ENCODE measurements around the gene CLEC16A.

Gene CLEC16A

DNA sequence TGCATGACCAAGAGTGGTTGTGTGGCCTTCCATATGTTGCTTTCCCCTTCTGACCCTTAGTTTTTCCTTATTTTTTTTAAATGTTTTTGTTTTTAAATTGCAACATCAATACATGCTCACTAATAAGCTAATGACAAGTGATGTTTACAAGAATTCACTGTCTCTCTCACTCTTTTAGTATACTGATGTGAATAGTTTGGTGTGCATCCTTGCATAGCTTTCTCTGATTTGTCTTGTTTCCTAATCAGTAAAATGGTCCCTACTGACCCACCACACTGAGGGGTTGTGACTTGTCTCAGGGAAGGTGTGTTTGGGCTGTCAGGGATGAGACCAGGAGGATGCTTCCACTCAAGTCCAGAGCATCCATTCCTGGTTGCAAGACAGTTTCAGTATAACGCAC is 41.4 kb upstream of the CLEC16A start:
- Histone ChIP-seq H3K27ac (ENCODE audit: low read depth, low read length) (no peak overlapping the region), H2BK5ac (ENCODE audit: low read length) (no peak overlapping the region), H3K18ac (ENCODE audit: low read length) (no peak overlapping the region), H3K4me1 (ENCODE audit: control insufficient read depth, low read depth, low read length) (no peaks in the 10 kb centered on the region), H3K79me1 (ENCODE audit: low read length) (no peaks in the 10 kb centered on the region), H3K4me3 (ENCODE audit: low read length) (no peak overlapping the region), H3K27me3 (ENCODE audit: insufficient read depth, low read length, poor library complexity) (no peaks in the 10 kb centered on the region), H2AK5ac (ENCODE audit: low read length) (no peak overlapping the region), H4K5ac (ENCODE audit: low read length) (no peak overlapping the region), H3K36me3 (ENCODE audit: control insufficient read depth, insufficient read depth, low read length) (no peaks in the 10 kb centered on the region), H3K4ac (ENCODE audit: low read depth, low read length) (no peak overlapping the region), H2BK120ac (ENCODE audit: low read depth, low read length) (no peak overlapping the region), H3K9ac (ENCODE audit: low read length) (no peak overlapping the region), H3K4me2 (ENCODE audit: low read length) (no peak overlapping the region), H2BK15ac (replicated peaks; ENCODE audit: low read depth) (no peak overlapping the region), H3K56ac (ENCODE audit: low read length) (no peak overlapping the region), H3K23ac (ENCODE audit: low read length) (no peak overlapping the region), H3K79me2 (ENCODE audit: control insufficient read depth, insufficient read depth, low read length) (no peaks in the 10 kb centered on the region), H4K8ac (ENCODE audit: low read depth, low read length) (no peak overlapping the region)
- no CpG with 5 or more reads among the region's 1 CpG for WGBS (ENCODE audit: extremely low coverage, insufficient coverage, low lambda C conversion rate)
- DNase-seq, result no peak

- Histone ChIP-seq H3K23ac (ENCODE audit: low read length) (no peak overlapping the region), H3K27ac (ENCODE audit: low read depth, low read length) (no peak overlapping the region), H3K27me3 (ENCODE audit: insufficient read depth, low read length, poor library complexity) (no peaks in the 10 kb centered on the region), H3K4me2 (ENCODE audit: low read length) (no peak overlapping the region), H3K36me3 (ENCODE audit: control insufficient read depth, insufficient read depth, low read length) (no peaks in the 10 kb centered on the region), H2BK15ac (replicated peaks; ENCODE audit: low read depth) (no peak overlapping the region), H3K79me2 (ENCODE audit: control insufficient read depth, insufficient read depth, low read length) (no peaks in the 10 kb centered on the region), H3K4ac (ENCODE audit: low read depth, low read length) (no peak overlapping the region), H2BK120ac (ENCODE audit: low read depth, low read length) (no peak overlapping the region), H3K4me1 (ENCODE audit: control insufficient read depth, low read depth, low read length) (no peaks in the 10 kb centered on the region), H4K5ac (ENCODE audit: low read length) (no peak overlapping the region), H3K79me1 (ENCODE audit: low read length) (no peaks in the 10 kb centered on the region), H3K9ac (ENCODE audit: low read length) (no peak overlapping the region), H3K18ac (ENCODE audit: low read length) (no peak overlapping the region), H3K4me3 (ENCODE audit: low read length) (no peak overlapping the region), H2AK5ac (ENCODE audit: low read length) (no peak overlapping the region), H2BK5ac (ENCODE audit: low read length) (no peak overlapping the region), H3K56ac (ENCODE audit: low read length) (no peak overlapping the region), H4K8ac (ENCODE audit: low read depth, low read length) (no peak overlapping the region)
- no CpG with 5 or more reads among the region's 19 CpGs for WGBS (ENCODE audit: extremely low coverage, insufficient coverage, low lambda C conversion rate)
- DNase-seq, result no peak
These were observed 37.9 kb upstream of the CLEC16A start for GRCh38 chr16:10906482-10906881.

DNA sequence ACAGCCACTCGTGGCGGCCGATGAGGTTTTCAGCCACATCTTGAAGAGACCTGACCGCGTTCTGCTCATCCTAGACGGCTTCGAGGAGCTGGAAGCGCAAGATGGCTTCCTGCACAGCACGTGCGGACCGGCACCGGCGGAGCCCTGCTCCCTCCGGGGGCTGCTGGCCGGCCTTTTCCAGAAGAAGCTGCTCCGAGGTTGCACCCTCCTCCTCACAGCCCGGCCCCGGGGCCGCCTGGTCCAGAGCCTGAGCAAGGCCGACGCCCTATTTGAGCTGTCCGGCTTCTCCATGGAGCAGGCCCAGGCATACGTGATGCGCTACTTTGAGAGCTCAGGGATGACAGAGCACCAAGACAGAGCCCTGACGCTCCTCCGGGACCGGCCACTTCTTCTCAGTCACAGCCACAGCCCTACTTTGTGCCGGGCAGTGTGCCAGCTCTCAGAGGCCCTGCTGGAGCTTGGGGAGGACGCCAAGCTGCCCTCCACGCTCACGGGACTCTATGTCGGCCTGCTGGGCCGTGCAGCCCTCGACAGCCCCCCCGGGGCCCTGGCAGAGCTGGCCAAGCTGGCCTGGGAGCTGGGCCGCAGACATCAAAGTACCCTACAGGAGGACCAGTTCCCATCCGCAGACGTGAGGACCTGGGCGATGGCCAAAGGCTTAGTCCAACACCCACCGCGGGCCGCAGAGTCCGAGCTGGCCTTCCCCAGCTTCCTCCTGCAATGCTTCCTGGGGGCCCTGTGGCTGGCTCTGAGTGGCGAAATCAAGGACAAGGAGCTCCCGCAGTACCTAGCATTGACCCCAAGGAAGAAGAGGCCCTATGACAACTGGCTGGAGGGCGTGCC is 37.2 kb upstream of the CLEC16A start:
- Histone ChIP-seq H3K27ac (ENCODE audit: low read depth, low read length) (no peak overlapping the region), H4K5ac (ENCODE audit: low read length) (no peak overlapping the region), H3K79me2 (ENCODE audit: control insufficient read depth, insufficient read depth, low read length) (no peaks in the 10 kb centered on the region), H3K9ac (ENCODE audit: low read length) (no peak overlapping the region), H3K36me3 (ENCODE audit: control insufficient read depth, insufficient read depth, low read length) (no peaks in the 10 kb centered on the region), H3K27me3 (ENCODE audit: insufficient read depth, low read length, poor library complexity) (no peaks in the 10 kb centered on the region), H2BK15ac (replicated peaks; ENCODE audit: low read depth) (no peak overlapping the region), H3K18ac (ENCODE audit: low read length) (no peak overlapping the region), H3K23ac (ENCODE audit: low read length) (no peak overlapping the region), H3K4me1 (ENCODE audit: control insufficient read depth, low read depth, low read length) (no peaks in the 10 kb centered on the region), H4K8ac (ENCODE audit: low read depth, low read length) (no peak overlapping the region), H2AK5ac (ENCODE audit: low read length) (no peak overlapping the region), H2BK5ac (ENCODE audit: low read length) (no peak overlapping the region), H2BK120ac (ENCODE audit: low read depth, low read length) (no peak overlapping the region), H3K56ac (ENCODE audit: low read length) (no peak overlapping the region), H3K4me3 (ENCODE audit: low read length) (no peak overlapping the region), H3K79me1 (ENCODE audit: low read length) (no peaks in the 10 kb centered on the region), H3K4me2 (ENCODE audit: low read length) (no peak overlapping the region), H3K4ac (ENCODE audit: low read depth, low read length) (no peak overlapping the region)
- WGBS (ENCODE audit: extremely low coverage, insufficient coverage, low lambda C conversion rate), result no CpG with 5 or more reads among the region's 46 CpGs
- no peak for DNase-seq

GRCh38 chr16:10907757-10908045 is 36.7 kb upstream of the CLEC16A start:
- no peak overlapping the region for H3K23ac ChIP-seq (ENCODE audit: low read length)
- no peak overlapping the region for H3K4me3 ChIP-seq (ENCODE audit: low read length)
- no peaks in the 10 kb centered on the region for H3K27me3 ChIP-seq (ENCODE audit: insufficient read depth, low read length, poor library complexity)
- no peak overlapping the region for H2AK5ac ChIP-seq (ENCODE audit: low read length)
- H3K4me1 ChIP-seq (ENCODE audit: control insufficient read depth, low read depth, low read length), result no peaks in the 10 kb centered on the region
- no peak overlapping the region for H3K4ac ChIP-seq (ENCODE audit: low read depth, low read length)
- H3K27ac ChIP-seq (ENCODE audit: low read depth, low read length), result no peak overlapping the region
- H3K18ac ChIP-seq (ENCODE audit: low read length), result no peak overlapping the region
- H3K56ac ChIP-seq (ENCODE audit: low read length), result no peak overlapping the region
- WGBS (ENCODE audit: extremely low coverage, insufficient coverage, low lambda C conversion rate), result no CpG with 5 or more reads among the region's 21 CpGs
- H3K4me2 ChIP-seq (ENCODE audit: low read length), result no peak overlapping the region
- H3K79me2 ChIP-seq (ENCODE audit: control insufficient read depth, insufficient read depth, low read length), result no peaks in the 10 kb centered on the region
- H3K79me1 ChIP-seq (ENCODE audit: low read length), result no peaks in the 10 kb centered on the region
- DNase-seq, result no peak
- no peaks in the 10 kb centered on the region for H3K36me3 ChIP-seq (ENCODE audit: control insufficient read depth, insufficient read depth, low read length)
- H2BK15ac ChIP-seq (replicated peaks; ENCODE audit: low read depth), result no peak overlapping the region
- H2BK5ac ChIP-seq (ENCODE audit: low read length), result no peak overlapping the region
- no peak overlapping the region for H4K5ac ChIP-seq (ENCODE audit: low read length)
- no peak overlapping the region for H2BK120ac ChIP-seq (ENCODE audit: low read depth, low read length)
- H3K9ac ChIP-seq (ENCODE audit: low read length), result no peak overlapping the region
- no peak overlapping the region for H4K8ac ChIP-seq (ENCODE audit: low read depth, low read length)

- Histone ChIP-seq H3K4me3 (ENCODE audit: low read length) (no peak overlapping the region), H3K79me1 (ENCODE audit: low read length) (no peaks in the 10 kb centered on the region), H3K9ac (ENCODE audit: low read length) (no peak overlapping the region), H3K27me3 (ENCODE audit: insufficient read depth, low read length, poor library complexity) (no peaks in the 10 kb centered on the region), H3K4ac (ENCODE audit: low read depth, low read length) (no peak overlapping the region), H3K4me1 (ENCODE audit: control insufficient read depth, low read depth, low read length) (no peaks in the 10 kb centered on the region), H4K5ac (ENCODE audit: low read length) (no peak overlapping the region), H3K18ac (ENCODE audit: low read length) (no peak overlapping the region), H2BK5ac (ENCODE audit: low read length) (no peak overlapping the region), H3K79me2 (ENCODE audit: control insufficient read depth, insufficient read depth, low read length) (no peaks in the 10 kb centered on the region), H2BK15ac (replicated peaks; ENCODE audit: low read depth) (no peak overlapping the region), H2AK5ac (ENCODE audit: low read length) (no peak overlapping the region), H3K23ac (ENCODE audit: low read length) (no peak overlapping the region), H3K4me2 (ENCODE audit: low read length) (no peak overlapping the region), H3K27ac (ENCODE audit: low read depth, low read length) (no peak overlapping the region), H3K36me3 (ENCODE audit: control insufficient read depth, insufficient read depth, low read length) (no peaks in the 10 kb centered on the region), H4K8ac (ENCODE audit: low read depth, low read length) (no peak overlapping the region), H3K56ac (ENCODE audit: low read length) (no peak overlapping the region), H2BK120ac (ENCODE audit: low read depth, low read length) (no peak overlapping the region)
- DNase-seq, result no peak
These were observed 33.1 kb upstream of the CLEC16A start for GRCh38 chr16:10911267-10911666.

DNA sequence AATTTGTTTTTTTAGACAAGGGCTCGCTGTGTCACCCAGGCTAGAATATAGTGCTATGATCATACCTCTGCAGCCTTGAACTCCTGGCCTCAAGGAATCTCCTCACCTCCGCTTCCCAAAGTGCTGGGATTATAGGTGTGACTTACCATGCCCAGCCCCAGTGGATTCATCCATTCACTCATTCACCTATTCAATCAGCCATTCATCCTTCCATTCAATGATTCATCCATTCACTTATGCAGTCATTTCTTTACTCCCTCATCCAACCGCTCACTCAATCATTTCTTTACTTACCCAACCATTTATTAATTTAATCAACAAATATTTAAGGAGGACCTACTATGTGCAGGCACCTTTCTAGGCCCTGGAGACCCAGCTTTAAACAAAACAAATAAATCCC is 27.8 kb upstream of the CLEC16A start:
- no peaks in the 10 kb centered on the region for H3K79me2 ChIP-seq (ENCODE audit: control insufficient read depth, insufficient read depth, low read length)
- no peaks in the 10 kb centered on the region for H3K36me3 ChIP-seq (ENCODE audit: control insufficient read depth, insufficient read depth, low read length)
- whole genome bisulfite sequencing (ENCODE audit: extremely low coverage, insufficient coverage, low lambda C conversion rate), result 100% methylated on average over 1 of the region's 3 CpGs

More for the DNA sequence above, 27.8 kb upstream of the CLEC16A start:
- no peak overlapping the region for H3K4me3 ChIP-seq (ENCODE audit: low read length)
- no peak overlapping the region for H3K56ac ChIP-seq (ENCODE audit: low read length)
- no peak overlapping the region for H3K23ac ChIP-seq (ENCODE audit: low read length)
- H2BK5ac ChIP-seq (ENCODE audit: low read length), result no peak overlapping the region
- no peaks in the 10 kb centered on the region for H3K27me3 ChIP-seq (ENCODE audit: insufficient read depth, low read length, poor library complexity)
- H2BK15ac ChIP-seq (replicated peaks; ENCODE audit: low read depth), result no peak overlapping the region
- H4K8ac ChIP-seq (ENCODE audit: low read depth, low read length), result no peak overlapping the region
- H3K18ac ChIP-seq (ENCODE audit: low read length), result no peak overlapping the region
- H3K27ac ChIP-seq (ENCODE audit: low read depth, low read length), result no peak overlapping the region
- no peak overlapping the region for H2BK120ac ChIP-seq (ENCODE audit: low read depth, low read length)
- H3K9ac ChIP-seq (ENCODE audit: low read length), result no peak overlapping the region
- no peak overlapping the region for H4K5ac ChIP-seq (ENCODE audit: low read length)
- H3K4ac ChIP-seq (ENCODE audit: low read depth, low read length), result no peak overlapping the region
- H3K4me2 ChIP-seq (ENCODE audit: low read length), result no peak overlapping the region
- no peaks in the 10 kb centered on the region for H3K4me1 ChIP-seq (ENCODE audit: control insufficient read depth, low read depth, low read length)
- no peak overlapping the region for H2AK5ac ChIP-seq (ENCODE audit: low read length)
- no peaks in the 10 kb centered on the region for H3K79me1 ChIP-seq (ENCODE audit: low read length)
- no peak for DNase-seq
